ENCODE results near the gene DNASE2B. TPM values are rescaled to one million over a fixed set of nuclear protein-coding genes. Genes with fewer than 3 reads are reported as not detected.

DNASE2B gene
- total RNA-seq, 1 experiment from 2014 or later: not detected

GRCh38 chr1:84356881-84357280, 41.4 kb upstream of the DNASE2B start:
- Mint-ChIP-seq H3K4me3 (no peak overlapping the region), H3K4me1 (peaks cover 3% of the 10 kb centered on the region in 2 experiments; a peak in 1 of 4 replicates), H3K9me3 (no peaks in the 10 kb centered on the region), H3K27me3 (ENCODE audit: low read depth) (no peaks in the 10 kb centered on the region; the same call in 1 of the 2 replicates), H3K27ac (no peak overlapping the region), H3K36me3 (ENCODE audit: insufficient read depth in 1 of 3, low read depth in 3 of 3) (no peaks in the 10 kb centered on the region)
- no peak overlapping the region for H4K91ac ChIP-seq (ENCODE audit: insufficient read length, low read depth, low read length)
- no peak overlapping the region for H3T11ph ChIP-seq (ENCODE audit: low read length)
- H3K4me1 ChIP-seq (ENCODE audit: insufficient read depth, low read length): no peaks in the 10 kb centered on the region
- no peak overlapping the region for H2BK5ac ChIP-seq (ENCODE audit: insufficient read length, low read length)
- H3K23me2 ChIP-seq (ENCODE audit: insufficient read length, low read depth, low read length, poor library complexity, severe bottlenecking): no peaks in the 10 kb centered on the region
- no peaks in the 10 kb centered on the region for H3K79me1 ChIP-seq (ENCODE audit: insufficient read depth, low read depth, low read length, poor library complexity, severe bottlenecking)
- H4K5ac ChIP-seq (ENCODE audit: insufficient read length, low read depth, low read length): no peak overlapping the region
- no peak overlapping the region for H3K56ac ChIP-seq (ENCODE audit: insufficient read length, low read depth, low read length)
- H3K4me2 ChIP-seq (ENCODE audit: insufficient read depth, insufficient read length, low read length): no peak overlapping the region
- H2BK15ac ChIP-seq (ENCODE audit: low read depth, low read length): no peak overlapping the region
- no CpG with 5 or more reads among the region's 1 CpG for WGBS (ENCODE audit: extremely low coverage, insufficient read length, low lambda C conversion rate)
- no peaks in the 10 kb centered on the region for H3K79me2 ChIP-seq (ENCODE audit: insufficient read depth, low read length)
- H3K9ac ChIP-seq (ENCODE audit: extremely low read depth, insufficient read length, low read length): no peak overlapping the region
- DNase-seq: no peak
- TF ChIP-seq CTCF (conservative IDR thresholded peaks at IDR 0.05): no peak
- H2AK5ac ChIP-seq (ENCODE audit: insufficient read length, low read length): no peak overlapping the region
- no peak overlapping the region for H2AFZ ChIP-seq (ENCODE audit: low read length)
- no peak overlapping the region for H3K4ac ChIP-seq (ENCODE audit: low read depth, low read length)
- no peak overlapping the region for H3K18ac ChIP-seq (ENCODE audit: insufficient read length, low read depth, low read length)
- no peak overlapping the region for H2BK120ac ChIP-seq (ENCODE audit: low read depth, low read length, poor library complexity, severe bottlenecking)
- H3K27ac ChIP-seq (ENCODE audit: insufficient read length, low read depth, low read length): no peak overlapping the region
- no peak overlapping the region for H2BK20ac ChIP-seq (ENCODE audit: low read depth, low read length, poor library complexity, severe bottlenecking)
- no peaks in the 10 kb centered on the region for H3K9me3 ChIP-seq (ENCODE audit: control insufficient read depth, low read depth, low read length)
- no peak overlapping the region for H3K23ac ChIP-seq (ENCODE audit: insufficient read length, low read depth, low read length)
- H3K27me3 ChIP-seq (ENCODE audit: insufficient read depth, low read length): no peaks in the 10 kb centered on the region
- no peak overlapping the region for H3K14ac ChIP-seq (ENCODE audit: insufficient read depth, low read length)
- H4K20me1 ChIP-seq (ENCODE audit: control insufficient read depth, insufficient read depth, insufficient read length): no peaks in the 10 kb centered on the region
- no peak overlapping the region for H2BK12ac ChIP-seq (ENCODE audit: insufficient read length, low read depth, low read length)
- H4K8ac ChIP-seq (replicated peaks; ENCODE audit: insufficient read length, low read depth, low read length): no peak overlapping the region

All from H9 (cell line).